Mesendoderm (in vitro differentiated cells): ENCODE measurements around the gene COL18A1.

Experiments used
- DNase-seq: peaks from one replicate; pipeline ENCODE4 v3.0.0; 2013
- H2AK5ac ChIP-seq: 2 replicates; pipeline ENCODE4 v1.6.1; 2013; ENCODE audit warnings: low read length, inconsistent platforms
- H2BK120ac ChIP-seq: 2 replicates; pipeline ENCODE4 v1.6.1; 2013; ENCODE audit warnings: low read depth, mild to moderate bottlenecking, low read length, moderate library complexity, mixed read lengths
- H2BK15ac ChIP-seq: replicated peaks from 2 replicates; pipeline ENCODE4 v1.6.1; 2013; ENCODE audit warnings: low read depth, mild to moderate bottlenecking, moderate library complexity
- H2BK5ac ChIP-seq: 2 replicates; pipeline ENCODE4 v1.6.1; 2013; ENCODE audit warnings: low read length, inconsistent platforms
- H3K18ac ChIP-seq: 2 replicates; pipeline ENCODE4 v1.6.1; 2013; ENCODE audit warnings: mild to moderate bottlenecking, low read length, mixed read lengths
- H3K23ac ChIP-seq: one replicate; pipeline ENCODE4 v1.6.1; 2013; ENCODE audit warnings: low read length
- H3K27ac ChIP-seq: 2 replicates; pipeline ENCODE4 v1.5.1; 2013; ENCODE audit warnings: low read depth, mild to moderate bottlenecking, inconsistent platforms, low read length, moderate library complexity
- H3K27me3 ChIP-seq: 2 replicates; pipeline ENCODE4 v1.6.1; 2013; ENCODE audit warnings: low read length, control low read depth, mild to moderate bottlenecking, inconsistent platforms; ENCODE audit not compliant: insufficient read depth, poor library complexity
- H3K36me3 ChIP-seq: 2 replicates; pipeline ENCODE4 v1.6.1; 2013; ENCODE audit warnings: low read length, inconsistent platforms; ENCODE audit not compliant: control insufficient read depth, insufficient read depth
- H3K4ac ChIP-seq: one replicate; pipeline ENCODE4 v1.6.1; 2013; ENCODE audit warnings: low read depth, mild to moderate bottlenecking, low read length, moderate library complexity
- H3K4me1 ChIP-seq: 2 replicates; pipeline ENCODE4 v1.6.1; 2013; ENCODE audit warnings: low read depth, low read length, inconsistent platforms; ENCODE audit not compliant: control insufficient read depth
- H3K4me2 ChIP-seq: 2 replicates; pipeline ENCODE4 v1.6.1; 2013; ENCODE audit warnings: low read length
- H3K4me3 ChIP-seq: 2 replicates; pipeline ENCODE4 v1.5.1; 2013; ENCODE audit warnings: mild to moderate bottlenecking, low read length
- H3K56ac ChIP-seq: one replicate; pipeline ENCODE4 v1.6.1; 2013; ENCODE audit warnings: low read length
- H3K79me1 ChIP-seq: 2 replicates; pipeline ENCODE4 v1.6.1; 2013; ENCODE audit warnings: low read length, inconsistent platforms
- H3K79me2 ChIP-seq: 2 replicates; pipeline ENCODE4 v1.6.1; 2013; ENCODE audit warnings: mild to moderate bottlenecking, low read length; ENCODE audit not compliant: control insufficient read depth, insufficient read depth
- H3K9ac ChIP-seq: 2 replicates; pipeline ENCODE4 v1.6.1; 2013; ENCODE audit warnings: low read length, inconsistent platforms
- H4K5ac ChIP-seq: one replicate; pipeline ENCODE4 v1.6.1; 2013; ENCODE audit warnings: low read length
- H4K8ac ChIP-seq: one replicate; pipeline ENCODE4 v1.6.1; 2013; ENCODE audit warnings: low read depth, mild to moderate bottlenecking, control low read depth, low read length, moderate library complexity
- WGBS: extraction: QIAGEN DNeasy Blood & Tissue Kit; methylation state at CpG from one replicate; pipeline ENCODE4 v1.1.7; 2013; ENCODE audit warnings: low lambda C conversion rate, missing lambda C conversion rate; ENCODE audit not compliant: insufficient coverage; ENCODE audit errors: extremely low coverage; 5-methylcytosine and 5-hydroxymethylcytosine counted together

Gene COL18A1

GRCh38 chr21:45403133-45403824, 1.7 kb upstream of the COL18A1 start:
- Histone ChIP-seq H3K9ac (no peak overlapping the region), H3K27me3 (no peaks in the 10 kb centered on the region), H3K4ac (no peak overlapping the region), H2BK15ac (no peak overlapping the region), H3K79me2 (peaks cover 19% of the 10 kb centered on the region), H4K8ac (no peak overlapping the region), H3K4me2 (no peak overlapping the region), H2BK5ac (no peak overlapping the region), H3K56ac (no peak overlapping the region), H3K36me3 (peaks cover 2% of the 10 kb centered on the region), H3K4me1 (peaks cover 12% of the 10 kb centered on the region), H3K18ac (no peak overlapping the region), H2BK120ac (no peak overlapping the region), H4K5ac (no peak overlapping the region), H3K23ac (no peak overlapping the region), H3K4me3 (no peak overlapping the region), H2AK5ac (no peak overlapping the region), H3K79me1 (peaks cover 7% of the 10 kb centered on the region), H3K27ac (no peak overlapping the region)
- no CpG with 5 or more reads among the region's 7 CpGs for WGBS
- DNase-seq, result no peak

GRCh38 chr21:45403825-45404729, 888 bp upstream of the COL18A1 start:
- no peak overlapping the region for H2BK120ac ChIP-seq
- H3K4me1 ChIP-seq, result peaks cover 15% of the 10 kb centered on the region
- H2BK15ac ChIP-seq, result no peak overlapping the region
- no peak overlapping the region for H2BK5ac ChIP-seq
- peaks cover 7% of the 10 kb centered on the region for H3K79me1 ChIP-seq
- peak overlapping the region; percentile 32 for H3K27ac ChIP-seq
- no peak overlapping the region for H4K8ac ChIP-seq
- H4K5ac ChIP-seq, result no peak overlapping the region
- H3K4ac ChIP-seq, result no peak overlapping the region
- H3K4me2 ChIP-seq, result peak overlapping the region; percentile 55
- peak overlapping the region; percentile 86 for H3K56ac ChIP-seq
- no peak overlapping the region for H3K23ac ChIP-seq
- peaks cover 27% of the 10 kb centered on the region for H3K79me2 ChIP-seq
- peak overlapping the region; percentile 72 for H3K9ac ChIP-seq
- peak overlapping the region; percentile 33 for H3K18ac ChIP-seq
- no peaks in the 10 kb centered on the region for H3K27me3 ChIP-seq
- no CpG with 5 or more reads among the region's 39 CpGs for whole genome bisulfite sequencing
- DNase-seq, result peak; percentile 94
- peaks cover 2% of the 10 kb centered on the region for H3K36me3 ChIP-seq
- H2AK5ac ChIP-seq, result no peak overlapping the region
- H3K4me3 ChIP-seq, result peak overlapping the region; percentile 41

- H3K27ac ChIP-seq, result peak overlapping the region; percentile 96
- WGBS, result no CpG with 5 or more reads among the region's 86 CpGs
- peak overlapping the region; percentile 78 for H3K18ac ChIP-seq
- H4K8ac ChIP-seq, result no peak overlapping the region
- H4K5ac ChIP-seq, result no peak overlapping the region
- H2BK120ac ChIP-seq, result no peak overlapping the region
- peaks cover 15% of the 10 kb centered on the region for H3K4me1 ChIP-seq
- peak overlapping the region; percentile 83 for H3K9ac ChIP-seq
- peaks cover 2% of the 10 kb centered on the region for H3K36me3 ChIP-seq
- H3K79me1 ChIP-seq, result peaks cover 11% of the 10 kb centered on the region
- H2BK15ac ChIP-seq, result no peak overlapping the region
- peak overlapping the region; percentile 66 for H3K23ac ChIP-seq
- H3K4me3 ChIP-seq, result peak overlapping the region; percentile 67
- peak overlapping the region; percentile 91 for H3K56ac ChIP-seq
- peaks cover 40% of the 10 kb centered on the region for H3K79me2 ChIP-seq
- DNase-seq, result no peak
- peak overlapping the region; percentile 82 for H3K4ac ChIP-seq
- no peaks in the 10 kb centered on the region for H3K27me3 ChIP-seq
- H3K4me2 ChIP-seq, result peak overlapping the region; percentile 22
- no peak overlapping the region for H2BK5ac ChIP-seq
- no peak overlapping the region for H2AK5ac ChIP-seq
Measured at GRCh38 chr21:45405271-45405818, 380 bp downstream of the COL18A1 start.

- Histone ChIP-seq H4K5ac (no peak overlapping the region), H3K23ac (no peak overlapping the region), H3K4me1 (peaks cover 15% of the 10 kb centered on the region), H2BK15ac (no peak overlapping the region), H3K27me3 (no peaks in the 10 kb centered on the region), H3K4me2 (peak overlapping the region; percentile 84), H3K18ac (peak overlapping the region; percentile 78), H2BK120ac (peak overlapping the region; percentile 17), H3K79me1 (peaks cover 12% of the 10 kb centered on the region), H3K4ac (peak overlapping the region; percentile 82), H4K8ac (peak overlapping the region; percentile 5), H3K79me2 (peaks cover 47% of the 10 kb centered on the region), H3K56ac (peak overlapping the region; percentile 91), H3K4me3 (peak overlapping the region; percentile 67), H2BK5ac (peak overlapping the region; percentile 49), H3K9ac (peak overlapping the region; percentile 83), H2AK5ac (no peak overlapping the region), H3K27ac (peak overlapping the region; percentile 96), H3K36me3 (peaks cover 2% of the 10 kb centered on the region)
- DNase-seq, result peak; percentile 63
- no CpG with 5 or more reads among the region's 83 CpGs for WGBS
Measured at GRCh38 chr21:45405819-45406762, 1.1 kb downstream of the COL18A1 start.
